ENCODE measurements around the gene MED9. TPM values are rescaled to one million over a fixed set of nuclear protein-coding genes. Genes with fewer than 3 reads are reported as not detected.

The MED9 gene
- total RNA-seq, 4 donors from 2014 or later, result 3.2 to 17.4 (median 13.4) TPM

- H3K36me3 ChIP-seq, result no peaks in the 10 kb centered on the region
- intact Hi-C loops (cut with DNase I; ENCODE audit: low total_unique reads), result no loop called here
These were observed 33.9 kb downstream of the MED9 start for GRCh38 chr17:17510456-17511292.

GRCh38 chr17:17511293-17511741, 34.5 kb downstream of the MED9 start:
- no peak for TF ChIP-seq CTCF (IDR thresholded peaks at IDR 0.05)
- TF ChIP-seq POLR2A (IDR thresholded peaks at IDR 0.05), result no peak
- Histone ChIP-seq H3K36me3 (no peaks in the 10 kb centered on the region), H3K4me1 (no peaks in the 10 kb centered on the region), H3K27ac (no peak overlapping the region), H3K9me3 (no peaks in the 10 kb centered on the region), H3K4me3 (no peak overlapping the region), H3K27me3 (no peaks in the 10 kb centered on the region)
- intact Hi-C loops (cut with DNase I; ENCODE audit: low total_unique reads), result no loop called here
- no peak for DNase-seq

More at GRCh38 chr17:17510456-17511292, 33.9 kb downstream of the MED9 start:
- Histone ChIP-seq H3K4me1 (no peaks in the 10 kb centered on the region), H3K27me3 (no peaks in the 10 kb centered on the region), H3K4me3 (no peak overlapping the region), H3K9me3 (no peaks in the 10 kb centered on the region), H3K27ac (no peak overlapping the region)
- no peak for TF ChIP-seq CTCF (IDR thresholded peaks at IDR 0.05)
- TF ChIP-seq POLR2A (IDR thresholded peaks at IDR 0.05), result no peak
- DNase-seq, result no peak

GRCh38 chr17:17511881-17512858, 35.4 kb downstream of the MED9 start:
- Histone ChIP-seq H3K4me1 (no peaks in the 10 kb centered on the region), H3K9me3 (no peaks in the 10 kb centered on the region), H3K36me3 (no peaks in the 10 kb centered on the region), H3K4me3 (no peak overlapping the region), H3K27ac (no peak overlapping the region), H3K27me3 (no peaks in the 10 kb centered on the region)
- TF ChIP-seq POLR2A (IDR thresholded peaks at IDR 0.05), result no peak
- no peak for TF ChIP-seq CTCF (IDR thresholded peaks at IDR 0.05)
- intact Hi-C loops (cut with DNase I; ENCODE audit: low total_unique reads), result no loop called here
- DNase-seq, result peak in 1 of 2 donors; percentile 47

GRCh38 chr17:17512866-17513265, 36.1 kb downstream of the MED9 start:
- H3K9me3 ChIP-seq, result no peaks in the 10 kb centered on the region
- intact Hi-C loops (cut with DNase I; ENCODE audit: low total_unique reads), result no loop called here
- H3K27ac ChIP-seq, result no peak overlapping the region
- TF ChIP-seq CTCF (IDR thresholded peaks at IDR 0.05) (no peak), POLR2A (IDR thresholded peaks at IDR 0.05) (no peak)
- H3K27me3 ChIP-seq, result no peaks in the 10 kb centered on the region
- H3K4me1 ChIP-seq, result no peaks in the 10 kb centered on the region
- no peak overlapping the region for H3K4me3 ChIP-seq
- no peak for DNase-seq
- no peaks in the 10 kb centered on the region for H3K36me3 ChIP-seq
